Heart right ventricle (tissue), 16 donors: ENCODE data around the gene BRME1. TPM values are rescaled to one million over a fixed set of nuclear protein-coding genes. Genes with fewer than 3 reads are reported as not detected.

ENCODE experiments used
- ATAC-seq, 8 donors: fragments of 200-7000 bp; cut with Tn5 transposase; one replicate each; pipeline ENCODE4 v1.9.1; 2020; ENCODE audit warnings: mild to moderate bottlenecking in 8 of 8, moderate library complexity in 8 of 8, moderate number of reproducible peaks in 1 of 8
- DNase-seq, 2 donors: peaks; one replicate each; pipeline ENCODE4 v3.0.0-alpha.2; 2020
- H3K27ac ChIP-seq, 10 donors: fragments of 200-600 bp; sonication (generic) in 2 of 10; one replicate each; pipeline versions ENCODE4 v1.5.0 to v1.8.0; 2020 to 2022; ENCODE audit warnings: mild to moderate bottlenecking in 3 of 10
- H3K27me3 ChIP-seq, 7 donors: fragments of 200-600 bp; one replicate each; pipeline ENCODE4 v1.8.0; 2021 to 2022; ENCODE audit warnings: mild to moderate bottlenecking in 2 of 7
- H3K36me3 ChIP-seq, 9 donors: fragments of 200-600 bp; sonication (generic) in 1 of 9; one replicate each; pipeline versions ENCODE4 v1.5.0 to v1.8.0; 2020 to 2022; ENCODE audit warnings: mild to moderate bottlenecking in 2 of 9
- H3K4me1 ChIP-seq, 9 donors: fragments of 200-600 bp; sonication (generic) in 1 of 9; one replicate each; pipeline versions ENCODE4 v1.5.0 to v1.8.0; 2020 to 2022; ENCODE audit warnings: mild to moderate bottlenecking in 4 of 9
- H3K4me3 ChIP-seq, 10 donors: fragments of 200-600 bp; sonication (generic) in 2 of 10; one replicate each; pipeline versions ENCODE4 v1.5.0 to v1.8.0; 2020 to 2022; ENCODE audit warnings: mild to moderate bottlenecking in 7 of 10, moderate library complexity in 2 of 10
- H3K9me3 ChIP-seq, 11 donors: fragments of 200-600 bp in 10 of 11; sonication (generic) in 2 of 11; one replicate each; pipeline versions ENCODE4 v1.5.0 to v1.8.0; 2013 to 2022; ENCODE audit warnings: mild to moderate bottlenecking in 2 of 11, control low read depth in 1 of 11, moderate library complexity in 1 of 11
- CTCF ChIP-seq, 9 donors: fragments of 200-600 bp; sonication (generic) in 2 of 9; IDR thresholded peaks; one replicate each; pipeline versions ENCODE4 v1.5.0 to v1.8.0; 2021 to 2022; ENCODE audit warnings: antibody characterized with exemption in 9 of 9, mild to moderate bottlenecking in 5 of 9, moderate library complexity in 1 of 9
- WGBS, 2 donors: extraction: QIAGEN DNeasy Blood & Tissue Kit; methylation state at CpG; one replicate each; pipeline ENCODE4 v1.1.7; 2013; ENCODE audit warnings: inconsistent platforms in 1 of 2; 5-methylcytosine and 5-hydroxymethylcytosine counted together
- intact Hi-C, 10 donors: fragments of 100-400 bp; cut with DNase I; formaldehyde crosslinking; loops; one replicate each; pipeline versions ENCODE4 v1.11.1 to v1.14.2; 2022
- polyA plus RNA-seq, 2 donors: library from polyadenylated mRNA; stranded (reverse); fragments of 200-250 nt; gene quantifications; one replicate each; pipeline ENCODE4 v1.2.3, GENCODE V29; 2013
- total RNA-seq, 10 donors: library from RNA; stranded (reverse); fragmentation: NEBNext Ultra II Directional in 3 of 10; extraction: Animal tissue kit (Norgen Biotek cat#: 25700) in 3 of 10; gene quantifications; one replicate each; pipeline versions ENCODE4 v1.2.1 to v1.2.4, GENCODE V29; 2021 to 2023
- donor health status: Arrhythmogenic right ventricular cardiomyopathy.
- donor health status: ischemic (EF 13 %, LVEDD 7.1; RV severe dilation, severe dysfunction).
- donor health status: healthy with polysubstance abuse.
- donor health status: DM: no; HTN: yes; CAD: no.
- donor health status: DM: no; HTN: no; CAD: no.
- donor health status: ischemic (EF 25% LVEDD 6.9; RV normal size, moderate dysfunction).
- donor health status: ischemic (EF 25% LVEDD 5.7; RV mildly dilated, moderate dysfunction).
- donor health status: healthy.
- donor health status: DM: yes; HTN: yes; CAD: no.
- donor health status: Ischemic cardiomyopathy.
- donor health status: ischemic (EF 35%, LVEDD 5.7; RV mildly dilated, moderate dysfunction).
- donor health status: nonischemic (EF 11% LVEDD 7.7; RV severe dilation, severe dysfunction).
- donor health status: DM: yes; HTN: yes; CAD: no.
- donor health status: PGD.
- donor health status: ischemic (EF 29% LVEDD 5.4; RV normal size, mild dysfunction).
- donor health status: nonischemic (EF 23%, LVEDD 6.1; RV moderate dilation, normal function).

BRME1 gene
- total and polyA plus RNA-seq, 12 donors = 0.19 to 2.0 (median 0.63) TPM; not detected in 2

- H3K27ac ChIP-seq = no peak overlapping the region
Observed at GRCh38 chr19:13920940-13921747, 15.2 kb upstream of the BRME1 start.

GRCh38 chr19:13920524-13920923 is 14.6 kb upstream of the BRME1 start:
- no peak for TF ChIP-seq CTCF (IDR thresholded peaks at IDR 0.05)
- intact Hi-C loops = no loop called here
- H3K4me1 ChIP-seq = peaks cover 0 to 24% (median 7%) of the 10 kb centered on the region in 9 donors
- peaks cover 0 to 8% (median 0%) of the 10 kb centered on the region in 11 donors for H3K9me3 ChIP-seq
- DNase-seq (no peak), ATAC-seq (no peak)
- H3K27me3 ChIP-seq = no peaks in the 10 kb centered on the region
- H3K36me3 ChIP-seq = peaks cover 8 to 100% (median 42%) of the 10 kb centered on the region in 9 donors
- no peak overlapping the region for H3K4me3 ChIP-seq
- 99 to 100% methylated on average over 11 of the region's 11 CpGs for WGBS, 2 donors
- H3K27ac ChIP-seq = no peak overlapping the region

More at GRCh38 chr19:13920940-13921747, 15.2 kb upstream of the BRME1 start:
- Histone ChIP-seq H3K36me3 (peaks cover 8 to 97% (median 36%) of the 10 kb centered on the region in 9 donors), H3K4me3 (no peak overlapping the region), H3K9me3 (peaks cover 0 to 8% (median 0%) of the 10 kb centered on the region in 11 donors), H3K4me1 (peaks cover 0 to 26% (median 7%) of the 10 kb centered on the region in 9 donors), H3K27me3 (no peaks in the 10 kb centered on the region)
- WGBS, 2 donors = 88 to 91% methylated on average over 2 of the region's 2 CpGs
- DNase-seq = no peak
- no peak for TF ChIP-seq CTCF (IDR thresholded peaks at IDR 0.05)
- ATAC-seq = peak in 6 of 8 donors; percentile 23 to 57 (median 52)
- intact Hi-C loops = no loop called here

- intact Hi-C loops = no loop called here
- ATAC-seq = no peak
- 90 to 92% methylated on average over 34 of the region's 34 CpGs for WGBS, 2 donors
- H3K4me1 ChIP-seq = peaks cover 0 to 24% (median 7%) of the 10 kb centered on the region in 9 donors
- peaks cover 0 to 8% (median 0%) of the 10 kb centered on the region in 11 donors for H3K9me3 ChIP-seq
- peaks cover 8 to 100% (median 45%) of the 10 kb centered on the region in 9 donors for H3K36me3 ChIP-seq
- no peak for DNase-seq
- no peak overlapping the region for H3K4me3 ChIP-seq
- TF ChIP-seq CTCF (IDR thresholded peaks at IDR 0.05) = no peak
- H3K27ac ChIP-seq = peak overlapping the region in 2 of 10 donors; percentile 50 to 62
- no peaks in the 10 kb centered on the region for H3K27me3 ChIP-seq
Observed at GRCh38 chr19:13918726-13919411, 13.0 kb upstream of the BRME1 start.

- peaks cover 0 to 8% (median 0%) of the 10 kb centered on the region in 11 donors for H3K9me3 ChIP-seq
- intact Hi-C loops = no loop called here
- DNase-seq (peak; percentile 54 to 66), ATAC-seq (peak; percentile 63 to 87 (median 78))
- H3K4me1 ChIP-seq = peaks cover 0 to 24% (median 7%) of the 10 kb centered on the region in 9 donors
- no peak for TF ChIP-seq CTCF (IDR thresholded peaks at IDR 0.05)
- H3K27me3 ChIP-seq = no peaks in the 10 kb centered on the region
- H3K4me3 ChIP-seq = no peak overlapping the region
- peak overlapping the region in 5 of 10 donors; percentile 33 to 62 (median 55) for H3K27ac ChIP-seq
- H3K36me3 ChIP-seq = peaks cover 13 to 100% (median 47%) of the 10 kb centered on the region in 9 donors
- 67 to 68% methylated on average over 14 of the region's 14 CpGs for WGBS, 2 donors
Observed at GRCh38 chr19:13917888-13918406, 12.0 kb upstream of the BRME1 start.
